HG03354 (cell line): Measurements from ENCODE around the gene UTS2.

Source experiments
- ATAC-seq: cut with Tn5 transposase; IDR thresholded peaks from one replicate; pipeline ENCODE4 v1.9.1; 2021; ENCODE audit warnings: mild to moderate bottlenecking; ENCODE audit not compliant: unreplicated experiment, poor library complexity, severe bottlenecking

The UTS2 gene

GRCh38 chr1:7852804-7853683 lies at the start of gene UTS2:
Gene UTS2 (minus strand): TSS chr1:7853065. CDS start chr1:7853003, 62 bp downstream.
- no peak for ATAC-seq

- no peak for ATAC-seq
These were observed 46.9 kb upstream of the UTS2 start for GRCh38 chr1:7899741-7900140.

GRCh38 chr1:7898962-7899361 lies 46.1 kb upstream of the UTS2 start:
- no peak for ATAC-seq

GRCh38 chr1:7896994-7897393 lies 44.1 kb upstream of the UTS2 start:
- no peak for ATAC-seq

GRCh38 chr1:7893529-7894180 lies 40.8 kb upstream of the UTS2 start:
- no peak for ATAC-seq

GRCh38 chr1:7891804-7892203 lies 38.9 kb upstream of the UTS2 start:
- no peak for ATAC-seq

- ATAC-seq = no peak
These were observed 38.0 kb upstream of the UTS2 start for GRCh38 chr1:7890853-7891252.

- ATAC-seq = no peak
These were observed 35.6 kb upstream of the UTS2 start for GRCh38 chr1:7888248-7889081.

- no peak for ATAC-seq
These were observed 33.5 kb upstream of the UTS2 start for GRCh38 chr1:7886405-7886745.

- no peak for ATAC-seq
These were observed 32.9 kb upstream of the UTS2 start for GRCh38 chr1:7885513-7886404.

GRCh38 chr1:7884757-7885156 lies 31.9 kb upstream of the UTS2 start:
- no peak for ATAC-seq

- no peak for ATAC-seq
These were observed 26.4 kb upstream of the UTS2 start for GRCh38 chr1:7879228-7879627.

- ATAC-seq = no peak
These were observed 25.2 kb upstream of the UTS2 start for GRCh38 chr1:7878027-7878426.

- no peak for ATAC-seq
These were observed 21.2 kb upstream of the UTS2 start for GRCh38 chr1:7873801-7874795.

GRCh38 chr1:7871136-7871535 lies 18.3 kb upstream of the UTS2 start:
- no peak for ATAC-seq

GRCh38 chr1:7869136-7869920 lies 16.5 kb upstream of the UTS2 start:
- no peak for ATAC-seq

- ATAC-seq = no peak
These were observed 15.4 kb upstream of the UTS2 start for GRCh38 chr1:7868070-7868780.
